DMS 273 (cell line): ENCODE measurements around the gene DCC.
A peak's percentile ranks its signal among the peaks of the same experiment; 100 is the strongest.

ENCODE experiments used
- DNase-seq: peaks from one replicate; lab custom pipeline; 2025; ENCODE audit not compliant: unreplicated experiment; lab: John Stamatoyannopoulos, UW

The DCC gene

DNA sequence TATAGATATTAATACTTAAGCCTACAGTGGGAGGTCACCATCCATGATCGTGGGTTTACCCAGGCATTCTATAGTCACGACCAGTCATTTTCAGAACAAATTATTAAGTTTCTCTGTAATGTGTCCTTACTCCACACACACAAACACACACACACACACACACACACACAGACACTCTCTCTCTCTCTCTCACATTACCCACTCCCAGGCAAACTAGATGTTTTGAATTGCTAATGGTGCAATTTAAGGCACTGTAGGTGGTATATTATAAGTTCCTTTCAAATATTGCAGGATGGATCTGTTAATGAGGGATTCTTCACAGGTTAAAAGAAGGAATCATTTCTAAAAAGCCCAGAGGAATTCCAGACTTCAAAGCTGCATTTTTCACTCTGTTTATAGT lies 1226.6 kb downstream of the DCC start:
- DNase-seq: no peak

DNA sequence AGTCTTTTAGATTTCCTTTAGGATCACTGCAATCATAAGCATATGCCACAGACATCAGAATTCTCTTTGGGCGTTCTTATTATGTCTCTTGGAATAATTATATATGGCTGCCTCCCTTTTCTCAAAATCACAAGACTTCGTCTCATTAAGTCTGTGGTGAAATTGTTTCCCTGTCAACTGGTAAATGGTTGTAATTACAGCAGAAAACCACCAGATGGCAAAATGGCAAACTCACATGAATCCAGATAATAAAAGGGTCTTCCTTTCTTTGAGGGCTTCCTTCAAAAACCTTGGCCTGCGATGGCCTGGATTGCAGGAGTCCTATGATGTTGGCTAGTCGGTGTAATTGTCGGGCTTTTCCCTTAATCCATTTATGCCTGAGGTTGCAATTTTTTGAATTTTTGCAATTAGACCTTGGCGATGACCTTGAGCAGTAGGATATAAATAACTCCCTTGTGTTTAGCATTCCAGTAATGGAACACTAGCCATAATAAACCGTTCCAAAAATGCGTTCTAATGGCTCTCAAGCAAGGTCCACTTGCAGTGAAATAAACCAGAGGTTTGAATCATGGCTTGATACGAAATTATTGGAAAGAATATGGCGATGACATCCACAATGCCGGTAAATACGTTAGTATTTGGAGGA lies 1228.1 kb downstream of the DCC start:
- peak; percentile 71 for DNase-seq
